ENCODE measurements around the gene SSRP1.
A peak's percentile ranks its signal among the peaks of the same experiment; 100 is the strongest.

SSRP1 gene

GRCh38 chr11:57335023-57335342 lies 709 bp downstream of the SSRP1 start:
- no peak for DNase-seq

GRCh38 chr11:57332694-57333440 lies 2.8 kb downstream of the SSRP1 start:
- no peak for DNase-seq

GRCh38 chr11:57331720-57332119 lies 4.0 kb downstream of the SSRP1 start:
- DNase-seq, result no peak

GRCh38 chr11:57330029-57330428 lies 5.7 kb downstream of the SSRP1 start:
- DNase-seq, result no peak

GRCh38 chr11:57327721-57328120 lies 8.0 kb downstream of the SSRP1 start:
- DNase-seq, result no peak

- DNase-seq, result no peak
These were observed 10.0 kb downstream of the SSRP1 start for GRCh38 chr11:57325735-57326048.

GRCh38 chr11:57324886-57325734 lies 10.6 kb downstream of the SSRP1 start, which contains the start of gene TNKS1BP1:
Gene TNKS1BP1 (minus strand): TSS chr11:57324952. CDS start chr11:57321885, 3,067 bp downstream.
- DNase-seq, result peak; percentile 94

GRCh38 chr11:57324154-57324885 lies 11.4 kb downstream of the SSRP1 start:
- peak; percentile 18 for DNase-seq

- no peak for DNase-seq
These were observed 11.9 kb downstream of the SSRP1 start for GRCh38 chr11:57323855-57324153.

GRCh38 chr11:57323167-57323854 lies 12.4 kb downstream of the SSRP1 start:
- no peak for DNase-seq

GRCh38 chr11:57322256-57323166 lies 13.2 kb downstream of the SSRP1 start:
- DNase-seq, result peak; percentile 73

- DNase-seq, result no peak
These were observed 14.1 kb downstream of the SSRP1 start for GRCh38 chr11:57321388-57322255.

GRCh38 chr11:57320719-57321387 lies 14.8 kb downstream of the SSRP1 start:
- DNase-seq, result no peak

- no peak for DNase-seq
These were observed 15.5 kb downstream of the SSRP1 start for GRCh38 chr11:57320067-57320718.

- no peak for DNase-seq
These were observed 17.5 kb downstream of the SSRP1 start for GRCh38 chr11:57318178-57318577.

GRCh38 chr11:57316017-57316416 lies 19.7 kb downstream of the SSRP1 start:
- no peak for DNase-seq

GRCh38 chr11:57315491-57315890 lies 20.2 kb downstream of the SSRP1 start:
- DNase-seq, result no peak

GRCh38 chr11:57314221-57314973 lies 21.3 kb downstream of the SSRP1 start:
- no peak for DNase-seq

GRCh38 chr11:57313788-57314135 lies 21.9 kb downstream of the SSRP1 start:
- DNase-seq, result no peak
